Smooth muscle cell (in vitro differentiated cells): ENCODE measurements around the gene PLA2G4F. TPM values are rescaled to one million over a fixed set of nuclear protein-coding genes. Genes with fewer than 3 reads are reported as not detected.

Source experiments
- DNase-seq: peaks from one replicate; lab custom pipeline; 2025; ENCODE audit not compliant: unreplicated experiment; lab: John Stamatoyannopoulos, UW
- H2AFZ ChIP-seq: fragments of 200-600 bp; sonication (generic); 2 replicates; pipeline ENCODE4 v1.6.0; 2016; ENCODE audit warnings: antibody characterized with exemption, low read depth, mild to moderate bottlenecking
- H3F3A ChIP-seq: fragments of 200-600 bp; sonication (generic); 2 replicates; pipeline ENCODE4 v1.6.0; 2017; ENCODE audit warnings: antibody characterized with exemption, low read depth
- H3K27ac ChIP-seq: fragments of 200-600 bp; sonication (generic); 2 replicates; pipeline ENCODE4 v1.5.1; 2016; ENCODE audit warnings: low read depth, mild to moderate bottlenecking
- H3K27me3 ChIP-seq: fragments of 200-600 bp; sonication (generic); 2 replicates; pipeline ENCODE4 v1.6.1; 2016; ENCODE audit warnings: low read depth, mild to moderate bottlenecking
- H3K36me3 ChIP-seq: fragments of 200-600 bp; sonication (generic); 2 replicates; pipeline ENCODE4 v1.5.1; 2016; ENCODE audit warnings: low read depth
- H3K4me1 ChIP-seq: fragments of 200-600 bp; sonication (generic); 2 replicates; pipeline ENCODE4 v1.5.1; 2016; ENCODE audit warnings: low read depth
- H3K4me2 ChIP-seq: fragments of 200-600 bp; sonication (generic); 2 replicates; pipeline ENCODE4 v1.6.0; 2016; ENCODE audit warnings: mild to moderate bottlenecking
- H3K4me3 ChIP-seq: fragments of 200-600 bp; sonication (generic); 2 replicates; pipeline ENCODE4 v1.5.1; 2016; ENCODE audit warnings: mild to moderate bottlenecking
- H3K79me2 ChIP-seq: fragments of 200-600 bp; sonication (generic); 2 replicates; pipeline ENCODE4 v1.6.0; 2016; ENCODE audit warnings: low read depth, mild to moderate bottlenecking
- H3K9ac ChIP-seq: fragments of 200-600 bp; sonication (generic); 2 replicates; pipeline ENCODE4 v1.6.0; 2016; ENCODE audit warnings: low read depth
- H3K9me3 ChIP-seq: fragments of 200-600 bp; sonication (generic); replicated peaks from 2 replicates; pipeline ENCODE4 v1.5.1; 2016; ENCODE audit warnings: low read depth
- H4K20me1 ChIP-seq: fragments of 200-600 bp; sonication (generic); 2 replicates; pipeline ENCODE4 v1.6.0; 2016; ENCODE audit warnings: low read depth
- CTCF ChIP-seq: fragments of 200-600 bp; sonication (generic); IDR thresholded peaks from 2 replicates; pipeline ENCODE4 v1.5.1; 2017; ENCODE audit warnings: borderline replicate concordance, mild to moderate bottlenecking, antibody characterized with exemption; ENCODE audit not compliant: insufficient read depth, poor library complexity, severe bottlenecking
- WGBS: methylation state at CpG from one replicate; pipeline ENCODE4 v1.1.7; 2016; ENCODE audit warnings: low lambda C conversion rate; 5-methylcytosine and 5-hydroxymethylcytosine counted together
- polyA plus RNA-seq: library from polyadenylated mRNA; unstranded; fragments of >200 nt; fragmentation: Nextera tagmentation; extraction: Ambion mirVana; gene quantifications from 2 replicates; pipeline ENCODE4 v1.2.1, GENCODE V29; 2016
- total RNA-seq: library from RNA; depleted of rRNA; stranded (reverse); fragments of >200 nt; gene quantifications from 2 replicates; pipeline ENCODE4 v1.2.3, GENCODE V29; 2014

Gene PLA2G4F
- total and polyA plus RNA-seq, 2 experiments from 2014 or later = 0.46 to 1.3 TPM

- H3K9ac ChIP-seq = no peak overlapping the region
- no peaks in the 10 kb centered on the region for H3K9me3 ChIP-seq
- no peaks in the 10 kb centered on the region for H3K4me1 ChIP-seq
- WGBS = 80% methylated on average over 4 of the region's 4 CpGs
- no peaks in the 10 kb centered on the region for H3F3A ChIP-seq
- H3K79me2 ChIP-seq = no peaks in the 10 kb centered on the region
- no peaks in the 10 kb centered on the region for H4K20me1 ChIP-seq
- no peaks in the 10 kb centered on the region for H3K27me3 ChIP-seq
- H3K27ac ChIP-seq = no peak overlapping the region
- no peak for DNase-seq
- no peak overlapping the region for H3K4me2 ChIP-seq
- no peak for TF ChIP-seq CTCF
- H2AFZ ChIP-seq = no peak overlapping the region
- no peak overlapping the region for H3K4me3 ChIP-seq
- H3K36me3 ChIP-seq = no peaks in the 10 kb centered on the region
These were observed 18.0 kb downstream of the PLA2G4F start for GRCh38 chr15:42138411-42138810.

- 39% methylated on average over 11 of the region's 11 CpGs for WGBS
- no peaks in the 10 kb centered on the region for H3F3A ChIP-seq
These were observed 18.8 kb downstream of the PLA2G4F start for GRCh38 chr15:42137461-42138261.

GRCh38 chr15:42136513-42136912 lies 19.9 kb downstream of the PLA2G4F start:
- WGBS = 77% methylated on average over 11 of the region's 11 CpGs
- Histone ChIP-seq H4K20me1 (no peaks in the 10 kb centered on the region), H2AFZ (no peak overlapping the region), H3K4me3 (no peak overlapping the region), H3K4me2 (no peak overlapping the region), H3K79me2 (no peaks in the 10 kb centered on the region), H3F3A (no peaks in the 10 kb centered on the region), H3K4me1 (no peaks in the 10 kb centered on the region), H3K36me3 (no peaks in the 10 kb centered on the region), H3K9me3 (no peaks in the 10 kb centered on the region), H3K9ac (no peak overlapping the region), H3K27me3 (no peaks in the 10 kb centered on the region), H3K27ac (no peak overlapping the region)
- no peak for DNase-seq
- no peak for TF ChIP-seq CTCF

More at GRCh38 chr15:42137461-42138261, 18.8 kb downstream of the PLA2G4F start:
- Histone ChIP-seq H3K9me3 (no peaks in the 10 kb centered on the region), H3K27ac (no peak overlapping the region), H3K4me3 (no peak overlapping the region), H3K4me2 (no peak overlapping the region), H3K27me3 (no peaks in the 10 kb centered on the region), H2AFZ (no peak overlapping the region), H3K9ac (no peak overlapping the region), H3K36me3 (no peaks in the 10 kb centered on the region), H4K20me1 (no peaks in the 10 kb centered on the region), H3K4me1 (no peaks in the 10 kb centered on the region), H3K79me2 (no peaks in the 10 kb centered on the region)
- peak; percentile 55 for TF ChIP-seq CTCF
- no peak for DNase-seq

- H4K20me1 ChIP-seq = no peaks in the 10 kb centered on the region
- WGBS = 98% methylated on average over 1 of the region's 1 CpG
- H3K36me3 ChIP-seq = no peaks in the 10 kb centered on the region
- no peak overlapping the region for H3K9ac ChIP-seq
- H3K27ac ChIP-seq = no peak overlapping the region
- no peak overlapping the region for H3K4me2 ChIP-seq
- no peak overlapping the region for H2AFZ ChIP-seq
- no peaks in the 10 kb centered on the region for H3F3A ChIP-seq
- DNase-seq = no peak
- TF ChIP-seq CTCF = no peak
- H3K27me3 ChIP-seq = peaks cover 8% of the 10 kb centered on the region
- no peaks in the 10 kb centered on the region for H3K4me1 ChIP-seq
- no peaks in the 10 kb centered on the region for H3K79me2 ChIP-seq
- H3K4me3 ChIP-seq = no peak overlapping the region
- no peaks in the 10 kb centered on the region for H3K9me3 ChIP-seq
These were observed 21.1 kb downstream of the PLA2G4F start for GRCh38 chr15:42135351-42135750.
